ENCODE data around the gene EPS8. TPM values are rescaled to one million over a fixed set of nuclear protein-coding genes. Genes with fewer than 3 reads are reported as not detected.

EPS8 gene
- total RNA-seq, 1 donor from 2014 or later: 72.8 TPM

- H3K27ac ChIP-seq: no peak overlapping the region
- no peak overlapping the region for H3K4me3 ChIP-seq
- ATAC-seq (peak in 1 of 2 donors; percentile 43), DNase-seq (no peak)
- no peaks in the 10 kb centered on the region for H3K36me3 ChIP-seq
- H3K4me1 ChIP-seq: peaks cover 23% of the 10 kb centered on the region
- H3K27me3 ChIP-seq (ENCODE audit: low read depth): no peaks in the 10 kb centered on the region
- intact Hi-C loops (cut with DNase I): no loop called here
- TF ChIP-seq CTCF (IDR thresholded peaks at IDR 0.05): no peak
- no peaks in the 10 kb centered on the region for H3K9me3 ChIP-seq
These were observed 62.9 kb downstream of the EPS8 start for GRCh38 chr12:15726027-15726877.

GRCh38 chr12:15722951-15723350, 66.2 kb downstream of the EPS8 start:
- no peaks in the 10 kb centered on the region for H3K9me3 ChIP-seq
- no peaks in the 10 kb centered on the region for H3K36me3 ChIP-seq
- H3K27me3 ChIP-seq (ENCODE audit: low read depth): no peaks in the 10 kb centered on the region
- ATAC-seq (no peak), DNase-seq (no peak)
- peaks cover 33% of the 10 kb centered on the region for H3K4me1 ChIP-seq
- no peak overlapping the region for H3K27ac ChIP-seq
- intact Hi-C loops (cut with DNase I): no loop called here
- no peak for TF ChIP-seq CTCF (IDR thresholded peaks at IDR 0.05)
- no peak overlapping the region for H3K4me3 ChIP-seq

- Histone ChIP-seq H3K9me3 (no peaks in the 10 kb centered on the region), H3K36me3 (no peaks in the 10 kb centered on the region), H3K4me3 (no peak overlapping the region), H3K27ac (no peak overlapping the region), H3K27me3 (ENCODE audit: low read depth) (no peaks in the 10 kb centered on the region), H3K4me1 (peaks cover 34% of the 10 kb centered on the region)
- DNase-seq (no peak), ATAC-seq (no peak)
- no peak for TF ChIP-seq CTCF (IDR thresholded peaks at IDR 0.05)
- intact Hi-C loops (cut with DNase I): no loop called here
These were observed 67.7 kb downstream of the EPS8 start for GRCh38 chr12:15721316-15722115.

GRCh38 chr12:15720295-15720694, 68.9 kb downstream of the EPS8 start:
- intact Hi-C loops (cut with DNase I): no loop called here
- no peak for ATAC-seq
- no peak overlapping the region for H3K4me3 ChIP-seq

GRCh38 chr12:15719230-15719629, 70.0 kb downstream of the EPS8 start:
- H3K9me3 ChIP-seq: no peaks in the 10 kb centered on the region
- no peak for TF ChIP-seq CTCF (IDR thresholded peaks at IDR 0.05)
- DNase-seq (no peak), ATAC-seq (no peak)
- H3K4me3 ChIP-seq: no peak overlapping the region
- no peaks in the 10 kb centered on the region for H3K27me3 ChIP-seq (ENCODE audit: low read depth)
- no peaks in the 10 kb centered on the region for H3K36me3 ChIP-seq
- peaks cover 24% of the 10 kb centered on the region for H3K4me1 ChIP-seq
- peak overlapping the region; percentile 60 for H3K27ac ChIP-seq
- intact Hi-C loops (cut with DNase I): no loop called here

More at GRCh38 chr12:15720295-15720694, 68.9 kb downstream of the EPS8 start:
- Histone ChIP-seq H3K9me3 (no peaks in the 10 kb centered on the region), H3K27ac (no peak overlapping the region), H3K4me1 (peaks cover 26% of the 10 kb centered on the region), H3K36me3 (no peaks in the 10 kb centered on the region), H3K27me3 (ENCODE audit: low read depth) (no peaks in the 10 kb centered on the region)
- no peak for DNase-seq
- no peak for TF ChIP-seq CTCF (IDR thresholded peaks at IDR 0.05)

Data from lower lobe of right lung (tissue), 2 donors.